K562 treated with DMSO at 1 percent for 4 hours (cell line): Measurements from ENCODE around the gene CA6. TPM values are rescaled to one million over a fixed set of nuclear protein-coding genes. Genes with fewer than 3 reads are reported as not detected.

Experiments
- total RNA-seq: library from RNA; unstranded; fragments of 300-600 nt; gene quantifications from 2 replicates; pipeline ENCODE4 v1.2.3, GENCODE V29; 2022; ENCODE audit not compliant: insufficient read depth

Gene CA6
- not detected in 2 replicates for total RNA-seq

DNA sequence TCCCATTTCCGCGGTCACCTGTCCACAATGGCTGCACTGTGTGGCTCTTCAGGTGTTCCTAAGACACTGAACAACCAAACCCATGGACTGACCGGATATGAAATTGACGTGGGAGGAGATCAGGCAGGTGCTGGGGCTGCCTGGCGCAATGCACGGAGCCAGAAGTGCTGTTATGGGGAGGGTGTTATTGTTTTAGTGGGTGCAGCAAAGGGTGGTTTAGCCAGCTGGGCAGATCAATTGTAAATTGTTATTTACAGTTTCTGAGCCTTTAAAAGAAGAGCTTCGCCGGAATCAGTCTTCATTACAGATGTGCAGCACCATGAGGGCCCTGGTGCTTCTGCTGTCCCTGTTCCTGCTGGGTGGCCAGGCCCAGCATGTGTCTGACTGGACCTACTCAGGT lies at the start of gene CA6:
Gene CA6 (plus strand): TSS at position 301 of the 400 bp plus-strand sequence. CDS start 19 bp downstream, at position 320.

Other genes starting within 250 kb of the CA6 start
- 16.1 and 22.4 TPM in 2 replicates for gene RERE, start 128.2 kb upstream of the CA6 start, total RNA-seq
- 2,555 and 2,685 TPM in 2 replicates for gene ENO1, start 67.2 kb upstream of the CA6 start, total RNA-seq
- not detected in 2 replicates for gene SLC2A7, start 80.6 kb downstream of the CA6 start, total RNA-seq
- not detected in 2 replicates for gene SLC2A5, start 123.8 kb downstream of the CA6 start, total RNA-seq
- 0.10 and 0.50 TPM in 2 replicates for gene GPR157, start 183.2 kb downstream of the CA6 start, total RNA-seq